VCaP (cell line): ENCODE data around the gene SRP19.
"Not testable (repeated sequence)": the region's sequence is repeated elsewhere in the genome, so short reads cannot be mapped to it uniquely, and the experiment has no call there.

Experiments
- H3K27ac ChIP-seq: fragments of 450-650 bp; 2 replicates; pipeline ENCODE4 v1.5.1; 2017
- TF ChIP-seq, protein P1 (sequence below): fragments of 450-650 bp; conservative IDR thresholded peaks from 2 replicates; pipeline ENCODE4 v1.5.1; 2017; ENCODE audit warnings: mild to moderate bottlenecking, moderate library complexity

SRP19 gene

DNA sequence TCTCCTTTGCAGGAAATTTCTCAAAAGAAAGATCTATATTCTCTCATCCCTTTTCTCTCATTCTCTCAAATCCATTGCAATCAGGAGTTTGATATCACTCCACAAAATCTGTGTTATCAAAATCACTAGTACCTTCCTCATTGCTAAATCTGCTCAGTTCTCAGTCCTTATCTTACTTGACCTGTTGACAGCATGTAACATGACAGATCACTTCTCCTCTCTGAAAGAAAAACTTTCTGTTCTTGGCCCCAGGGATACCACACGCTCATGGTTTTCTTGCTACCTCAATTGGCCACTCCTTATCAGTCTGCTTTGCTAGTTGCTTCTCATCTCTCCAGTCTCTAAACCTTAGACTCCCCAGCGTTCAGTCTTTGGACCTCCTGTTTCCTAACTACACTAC lies 22.1 kb downstream of the SRP19 start:
- H3K27ac ChIP-seq: no peak overlapping the region
- TF ChIP-seq, protein P1, sequence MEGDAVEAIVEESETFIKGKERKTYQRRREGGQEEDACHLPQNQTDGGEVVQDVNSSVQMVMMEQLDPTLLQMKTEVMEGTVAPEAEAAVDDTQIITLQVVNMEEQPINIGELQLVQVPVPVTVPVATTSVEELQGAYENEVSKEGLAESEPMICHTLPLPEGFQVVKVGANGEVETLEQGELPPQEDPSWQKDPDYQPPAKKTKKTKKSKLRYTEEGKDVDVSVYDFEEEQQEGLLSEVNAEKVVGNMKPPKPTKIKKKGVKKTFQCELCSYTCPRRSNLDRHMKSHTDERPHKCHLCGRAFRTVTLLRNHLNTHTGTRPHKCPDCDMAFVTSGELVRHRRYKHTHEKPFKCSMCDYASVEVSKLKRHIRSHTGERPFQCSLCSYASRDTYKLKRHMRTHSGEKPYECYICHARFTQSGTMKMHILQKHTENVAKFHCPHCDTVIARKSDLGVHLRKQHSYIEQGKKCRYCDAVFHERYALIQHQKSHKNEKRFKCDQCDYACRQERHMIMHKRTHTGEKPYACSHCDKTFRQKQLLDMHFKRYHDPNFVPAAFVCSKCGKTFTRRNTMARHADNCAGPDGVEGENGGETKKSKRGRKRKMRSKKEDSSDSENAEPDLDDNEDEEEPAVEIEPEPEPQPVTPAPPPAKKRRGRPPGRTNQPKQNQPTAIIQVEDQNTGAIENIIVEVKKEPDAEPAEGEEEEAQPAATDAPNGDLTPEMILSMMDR: no peak

DNA sequence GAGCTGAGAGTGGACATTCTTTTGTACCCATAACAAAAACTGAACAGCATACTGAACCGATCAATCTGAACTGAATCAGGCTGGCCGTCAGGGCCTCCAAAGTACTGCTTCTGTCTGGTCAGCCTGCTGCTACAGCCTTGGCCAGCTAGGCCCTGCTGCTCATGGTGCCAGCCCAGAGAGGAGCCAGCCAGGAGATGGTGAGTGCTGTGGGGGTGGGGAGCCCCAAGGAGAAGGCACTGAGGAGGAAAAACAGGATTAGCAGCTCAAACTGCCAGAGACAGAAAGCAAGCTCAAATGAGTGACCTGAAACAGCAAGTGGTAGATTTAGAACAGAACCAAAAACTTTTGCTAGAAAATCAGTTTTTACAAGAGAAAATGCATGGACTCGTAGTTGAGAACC lies 23.9 kb downstream of the SRP19 start:
- H3K27ac ChIP-seq: peak overlapping the region; percentile 37

DNA sequence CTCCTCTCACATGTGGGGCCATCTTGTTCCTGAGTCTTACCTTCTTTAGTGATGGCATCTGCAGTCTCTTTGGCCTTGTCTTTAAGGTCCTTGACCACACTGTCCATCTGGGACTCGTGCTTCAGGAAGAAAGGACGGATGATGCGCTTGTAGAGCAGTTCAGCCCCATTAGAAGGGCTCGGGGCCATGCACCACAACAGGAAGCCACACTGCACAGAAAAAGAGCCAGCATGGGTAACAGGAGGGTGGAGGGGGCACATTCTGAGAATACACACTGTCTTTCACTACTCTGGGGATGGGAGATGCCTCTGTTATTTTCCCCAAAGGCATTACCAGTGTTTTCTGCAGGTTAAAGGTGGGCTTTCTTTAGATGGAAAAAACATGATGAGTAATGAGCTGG lies 25.9 kb downstream of the SRP19 start:
- TF ChIP-seq, protein P1: no peak
- no peak overlapping the region for H3K27ac ChIP-seq

More for the DNA sequence above, 23.9 kb downstream of the SRP19 start:
- TF ChIP-seq, protein P1: no peak

DNA sequence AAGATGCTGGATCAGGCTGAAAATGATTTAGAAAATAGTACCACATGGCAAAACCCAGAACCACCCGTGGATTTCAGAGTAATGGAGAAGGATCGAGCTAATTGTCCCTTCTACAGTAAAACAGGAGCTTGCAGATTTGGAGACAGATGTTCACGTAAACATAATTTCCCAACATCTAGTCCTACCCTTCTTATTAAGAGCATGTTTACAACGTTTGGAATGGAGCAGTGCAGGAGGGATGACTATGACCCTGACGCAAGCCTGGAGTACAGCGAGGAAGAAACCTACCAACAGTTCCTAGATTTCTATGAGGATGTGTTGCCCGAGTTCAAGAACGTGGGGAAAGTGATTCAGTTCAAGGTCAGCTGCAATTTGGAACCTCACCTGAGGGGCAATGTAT lies 31.0 kb downstream of the SRP19 start:
- not testable (repeated sequence) for H3K27ac ChIP-seq

- TF ChIP-seq, protein P1: no peak
- H3K27ac ChIP-seq: no peak overlapping the region
Observed at GRCh38 chr5:112892776-112893175, 31.7 kb downstream of the SRP19 start.

- H3K27ac ChIP-seq: no peak overlapping the region
- TF ChIP-seq, protein P1: no peak
Observed at GRCh38 chr5:112895682-112896081, 34.6 kb downstream of the SRP19 start.

DNA sequence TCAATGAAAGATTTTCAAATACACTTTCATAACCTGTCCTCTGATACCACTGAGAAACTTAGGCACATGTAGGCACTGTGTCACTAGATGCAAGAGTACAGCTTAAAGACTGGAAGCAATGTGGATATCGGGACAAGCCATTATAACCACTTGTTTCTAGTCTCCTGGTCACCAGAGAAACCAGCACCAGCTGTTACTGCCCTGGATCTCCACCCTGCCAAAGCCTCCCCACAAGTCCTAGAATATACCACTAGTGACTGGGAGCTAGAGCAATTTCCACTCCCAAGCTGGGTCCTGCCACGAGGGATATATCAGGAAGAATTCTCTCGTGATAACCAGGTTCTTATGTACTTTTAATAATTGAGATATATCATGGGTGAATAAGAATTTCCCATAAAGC lies 41.5 kb downstream of the SRP19 start:
- TF ChIP-seq, protein P1: no peak
- H3K27ac ChIP-seq: no peak overlapping the region

- not testable (repeated sequence) for H3K27ac ChIP-seq
Observed at GRCh38 chr5:112904996-112905395, 43.9 kb downstream of the SRP19 start.

- TF ChIP-seq, protein P1: no peak
- H3K27ac ChIP-seq: no peak overlapping the region
Observed at GRCh38 chr5:112906637-112907036, 45.5 kb downstream of the SRP19 start.
